PFSK-1 (cell line): ENCODE data around the gene MIPEP.

Experiments
- FOXP2 ChIP-seq: optimal IDR thresholded peaks from 2 replicates; pipeline ENCODE3; 2011; ENCODE audit warnings: borderline replicate concordance, control low read depth, inconsistent platforms; ENCODE audit not compliant: insufficient read depth; ENCODE audit errors: extremely low read length, extremely low read depth
- POLR2AphosphoS5 ChIP-seq: IDR thresholded peaks from 2 replicates; pipeline ENCODE4 v1.6.1; 2012; ENCODE audit warnings: low read depth, mild to moderate bottlenecking, control low read depth, low read length, moderate library complexity
- SIN3A ChIP-seq: IDR thresholded peaks from 2 replicates; pipeline ENCODE4 v1.6.1; 2012; ENCODE audit warnings: mild to moderate bottlenecking, low read length, moderate library complexity, borderline replicate concordance; ENCODE audit not compliant: insufficient read depth
- TAF1 ChIP-seq: IDR thresholded peaks from 2 replicates; pipeline ENCODE4 v1.6.1; 2012; ENCODE audit warnings: low read length, control low read depth, borderline replicate concordance; ENCODE audit not compliant: insufficient read depth
- TF ChIP-seq, protein P1 (sequence below), 2 experiments: IDR thresholded peaks; 2 replicates each; pipeline versions ENCODE4 v1.6.1 to v1.8.0; 2011 to 2012; ENCODE audit warnings: low read depth in 2 of 2, low read length in 2 of 2, control low read depth in 1 of 2, inconsistent platforms in 1 of 2, mild to moderate bottlenecking in 1 of 2, moderate library complexity in 1 of 2; ENCODE audit not compliant: insufficient read depth in 1 of 2

Gene MIPEP

DNA sequence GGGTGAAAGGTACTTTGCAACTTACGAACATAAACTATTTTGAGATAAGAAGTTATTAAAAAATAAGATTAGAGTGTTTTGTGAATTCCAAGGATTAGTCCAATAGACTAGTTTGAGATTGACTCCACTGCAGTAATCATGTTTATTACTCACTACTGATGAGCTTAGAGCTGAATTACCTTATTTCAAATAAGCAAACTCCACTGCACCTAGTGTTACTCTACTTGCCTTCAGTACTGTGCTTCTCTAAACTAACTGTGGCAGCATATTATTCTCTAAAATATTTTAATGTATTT lies 111.7 kb downstream of the MIPEP start:
- no peak for TF ChIP-seq TAF1

DNA sequence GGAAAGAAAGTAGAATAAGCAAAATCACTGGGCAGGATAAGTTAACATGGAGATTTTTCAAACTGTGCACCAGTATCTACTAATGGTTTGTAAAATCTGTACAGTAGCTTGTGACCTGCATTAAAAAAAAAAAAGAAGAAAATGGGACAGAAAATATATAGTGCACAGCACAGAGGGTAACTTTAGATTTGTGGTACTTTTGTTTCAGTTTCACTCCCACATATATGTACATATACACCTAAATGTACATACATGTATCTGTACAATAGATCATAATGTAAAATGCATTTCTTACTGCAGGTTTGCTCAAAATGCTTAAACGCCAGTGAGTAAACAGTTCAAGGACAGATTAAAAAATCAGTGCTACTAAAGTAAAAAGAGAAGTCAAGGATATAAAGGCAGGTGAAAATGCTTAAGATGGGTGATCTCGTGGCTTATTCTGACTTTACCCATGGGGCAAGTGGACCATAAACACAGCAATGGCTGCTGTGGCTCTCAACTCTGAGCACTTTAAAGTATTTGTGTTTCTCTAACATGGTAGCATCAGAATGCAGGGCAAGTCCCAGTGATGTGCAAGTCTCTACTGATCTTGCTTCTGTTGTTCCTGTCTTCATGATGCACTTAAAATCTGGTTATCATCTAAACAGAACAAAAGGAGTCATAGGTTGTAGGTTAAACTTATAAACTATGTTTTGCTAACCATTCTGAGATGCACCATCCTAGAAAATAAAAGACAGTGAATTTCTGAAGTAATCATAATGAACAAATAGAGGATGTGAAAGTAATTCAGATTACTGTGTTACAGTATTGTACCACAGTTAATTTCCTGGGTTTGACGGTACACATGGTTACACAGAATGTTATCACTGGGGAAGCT lies 112.3 kb downstream of the MIPEP start:
- TF ChIP-seq TAF1 (no peak), FOXP2 (no peak), SIN3A (no peak), POLR2AphosphoS5 (no peak)
- TF ChIP-seq, protein P1, sequence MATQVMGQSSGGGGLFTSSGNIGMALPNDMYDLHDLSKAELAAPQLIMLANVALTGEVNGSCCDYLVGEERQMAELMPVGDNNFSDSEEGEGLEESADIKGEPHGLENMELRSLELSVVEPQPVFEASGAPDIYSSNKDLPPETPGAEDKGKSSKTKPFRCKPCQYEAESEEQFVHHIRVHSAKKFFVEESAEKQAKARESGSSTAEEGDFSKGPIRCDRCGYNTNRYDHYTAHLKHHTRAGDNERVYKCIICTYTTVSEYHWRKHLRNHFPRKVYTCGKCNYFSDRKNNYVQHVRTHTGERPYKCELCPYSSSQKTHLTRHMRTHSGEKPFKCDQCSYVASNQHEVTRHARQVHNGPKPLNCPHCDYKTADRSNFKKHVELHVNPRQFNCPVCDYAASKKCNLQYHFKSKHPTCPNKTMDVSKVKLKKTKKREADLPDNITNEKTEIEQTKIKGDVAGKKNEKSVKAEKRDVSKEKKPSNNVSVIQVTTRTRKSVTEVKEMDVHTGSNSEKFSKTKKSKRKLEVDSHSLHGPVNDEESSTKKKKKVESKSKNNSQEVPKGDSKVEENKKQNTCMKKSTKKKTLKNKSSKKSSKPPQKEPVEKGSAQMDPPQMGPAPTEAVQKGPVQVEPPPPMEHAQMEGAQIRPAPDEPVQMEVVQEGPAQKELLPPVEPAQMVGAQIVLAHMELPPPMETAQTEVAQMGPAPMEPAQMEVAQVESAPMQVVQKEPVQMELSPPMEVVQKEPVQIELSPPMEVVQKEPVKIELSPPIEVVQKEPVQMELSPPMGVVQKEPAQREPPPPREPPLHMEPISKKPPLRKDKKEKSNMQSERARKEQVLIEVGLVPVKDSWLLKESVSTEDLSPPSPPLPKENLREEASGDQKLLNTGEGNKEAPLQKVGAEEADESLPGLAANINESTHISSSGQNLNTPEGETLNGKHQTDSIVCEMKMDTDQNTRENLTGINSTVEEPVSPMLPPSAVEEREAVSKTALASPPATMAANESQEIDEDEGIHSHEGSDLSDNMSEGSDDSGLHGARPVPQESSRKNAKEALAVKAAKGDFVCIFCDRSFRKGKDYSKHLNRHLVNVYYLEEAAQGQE (IDR thresholded peaks at IDR 0.05; ENCODE audit: insufficient read depth in 1 of 2, low read depth in 2 of 2, low read length in 2 of 2): no peak

DNA sequence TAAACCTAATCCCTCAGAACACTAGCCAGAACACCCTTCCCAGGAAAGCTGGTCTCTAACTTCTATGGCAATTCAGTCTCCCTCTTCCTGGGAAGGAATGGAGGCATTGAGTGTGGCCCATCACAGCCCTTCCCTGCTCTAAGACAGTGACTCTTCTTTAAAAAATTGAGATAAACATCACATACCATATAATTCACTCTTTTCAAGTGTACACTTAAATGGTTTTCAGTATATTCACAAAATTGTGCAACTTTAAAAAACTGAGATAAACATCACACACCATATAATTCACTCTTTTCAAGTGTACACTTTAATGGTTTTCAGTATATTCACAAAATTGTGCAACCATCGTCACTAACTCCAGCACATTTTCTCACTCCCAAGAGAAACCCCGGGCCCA lies 116.5 kb downstream of the MIPEP start:
- no peak for TF ChIP-seq FOXP2
- TF ChIP-seq TAF1: no peak
- no peak for TF ChIP-seq POLR2AphosphoS5
- TF ChIP-seq SIN3A: no peak
- TF ChIP-seq, protein P1 (IDR thresholded peaks at IDR 0.05; ENCODE audit: insufficient read depth in 1 of 2, low read depth in 2 of 2, low read length in 2 of 2): no peak

DNA sequence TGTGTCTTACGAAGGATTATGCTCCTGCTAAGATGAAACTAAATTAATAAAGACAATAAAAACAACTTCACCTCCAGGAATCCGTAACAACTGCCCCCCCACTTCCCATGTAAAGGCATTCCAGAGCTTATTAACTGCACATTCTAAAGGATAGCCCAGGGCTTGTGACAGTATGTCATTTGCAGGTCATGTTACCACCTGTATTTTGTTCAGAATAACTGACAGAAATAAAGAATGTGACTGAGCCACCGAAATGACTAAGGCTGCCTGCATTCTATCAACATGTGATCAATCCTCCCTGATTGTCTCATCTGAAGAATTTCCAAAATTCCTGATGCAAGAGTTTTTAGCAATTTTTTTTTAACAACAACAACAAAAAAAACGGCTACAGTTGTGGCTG lies 117.2 kb downstream of the MIPEP start:
- TF ChIP-seq TAF1 (no peak), SIN3A (no peak)

DNA sequence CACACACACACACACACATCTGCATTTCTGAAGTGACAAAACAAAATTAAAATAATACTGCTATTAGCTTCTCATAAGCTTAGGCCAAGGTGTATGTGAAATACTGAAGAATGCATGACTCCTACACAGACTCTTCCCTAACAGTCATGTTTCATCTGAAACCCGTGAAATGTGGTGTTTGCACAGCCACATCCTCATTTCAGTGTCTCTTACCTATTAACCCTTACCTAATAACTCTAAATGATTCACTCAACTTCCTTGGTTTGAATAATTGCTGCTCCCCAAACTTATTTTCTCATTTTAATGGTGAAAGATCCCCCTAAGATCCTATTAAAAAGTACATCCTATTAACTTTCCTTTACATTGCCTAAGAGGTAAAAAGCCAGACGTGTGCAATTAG lies 117.6 kb downstream of the MIPEP start:
- TF ChIP-seq POLR2AphosphoS5 (no peak), FOXP2 (no peak), TAF1 (no peak), SIN3A (no peak)
- TF ChIP-seq, protein P1 (IDR thresholded peaks at IDR 0.05; ENCODE audit: insufficient read depth in 1 of 2, low read depth in 2 of 2, low read length in 2 of 2): no peak

DNA sequence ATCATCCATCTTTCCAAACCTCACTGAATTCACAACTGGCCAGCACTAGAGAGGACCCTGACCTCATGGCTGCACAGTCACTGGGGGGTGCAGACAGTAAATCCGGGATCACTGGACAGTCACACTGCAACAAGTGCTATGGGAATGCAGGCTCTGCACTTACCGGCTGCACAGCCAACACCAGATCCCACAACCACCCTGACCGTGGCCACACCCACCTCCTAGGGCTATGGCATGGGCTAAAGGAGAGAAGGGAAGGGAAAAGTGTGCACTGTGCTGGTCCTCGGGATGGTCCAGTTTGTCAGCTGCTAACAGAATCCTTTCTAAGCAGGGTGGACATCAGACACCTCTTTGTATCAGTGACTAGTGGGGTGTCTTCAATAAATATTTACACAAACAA lies 118.2 kb downstream of the MIPEP start:
- TF ChIP-seq TAF1: no peak
- TF ChIP-seq POLR2AphosphoS5: no peak
- TF ChIP-seq, protein P1 (IDR thresholded peaks at IDR 0.05; ENCODE audit: insufficient read depth in 1 of 2, low read depth in 2 of 2, low read length in 2 of 2): no peak
- no peak for TF ChIP-seq SIN3A
- no peak for TF ChIP-seq FOXP2
